Measurements from ENCODE around the gene GIMAP2. TPM values are rescaled to one million over a fixed set of nuclear protein-coding genes. Genes with fewer than 3 reads are reported as not detected.

The GIMAP2 gene
- 10 to 100 TPM; 42.2 to 42.7 TPM for total RNA-seq

DNA sequence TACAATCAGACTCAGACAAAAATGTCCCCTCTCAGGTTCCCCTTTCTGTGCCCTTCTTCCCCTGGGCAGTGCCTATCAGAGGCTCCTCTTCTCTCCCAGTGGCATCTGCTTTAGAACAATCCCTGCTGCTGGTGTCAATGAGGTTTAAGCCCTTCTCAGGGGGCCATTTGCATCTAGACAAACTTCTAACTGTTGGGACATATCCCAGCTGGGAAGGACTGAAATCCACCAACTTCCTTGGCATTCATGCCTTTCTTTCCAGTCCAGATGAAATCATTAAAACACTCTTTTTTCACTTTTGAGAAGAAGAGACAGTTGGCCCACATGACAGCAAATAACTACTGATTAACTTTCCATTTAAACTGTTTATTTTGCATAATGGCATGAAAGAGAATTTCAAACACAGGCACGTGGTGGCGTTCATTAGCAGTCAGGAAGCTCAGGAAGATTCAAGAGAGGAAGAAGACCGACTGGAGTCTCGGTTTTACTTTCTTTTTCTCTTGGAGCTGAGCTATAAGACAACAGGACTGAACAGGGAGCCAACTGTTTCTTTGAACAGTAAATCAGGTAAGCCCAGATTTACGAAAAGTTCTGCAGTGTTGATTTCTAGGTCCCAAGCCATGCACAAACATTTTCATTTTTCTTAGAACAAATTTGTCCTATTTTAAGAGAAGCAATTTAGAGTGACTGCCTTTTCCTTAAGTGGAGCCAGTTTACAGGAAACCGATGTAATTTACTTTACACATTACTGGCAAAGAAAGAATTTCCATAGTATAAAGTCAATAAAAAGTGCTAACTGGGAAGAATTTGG is at the start of gene GIMAP2:
GIMAP2 (plus strand) TSS at position 488 of the 811 bp plus-strand sequence. CDS start 1,354 bp downstream, outside the sequence.
- ChIA-PET CTCF (interaction anchor here (0.7 to 2.8 kb wide), 14 partner anchors 16 to 237 kb away, joined by 3 to 9 read pairs (median 4); partner anchors contain the start of genes GIMAP1 and GIMAP6), POLR2A (interaction anchor here (0.6 to 3.6 kb wide), 14 partner anchors 10 to 236 kb away, joined by 3 to 21 read pairs (median 4); partner anchors contain the start of genes GIMAP1 and GIMAP5)
- no peaks in the 10 kb centered on the region for H3K27me3 Mint-ChIP-seq
- peak; percentile 80 for ATAC-seq
- intact Hi-C loops (cut with micrococcal nuclease) = loop anchor here (5.0 kb wide), 1 partner anchor 47 kb away; no protein-coding TSS in a partner anchor
- H3K4me1 Mint-ChIP-seq (ENCODE audit: low read depth) = peaks cover 75% of the 10 kb centered on the region
- TF ChIP-seq, protein P1, sequence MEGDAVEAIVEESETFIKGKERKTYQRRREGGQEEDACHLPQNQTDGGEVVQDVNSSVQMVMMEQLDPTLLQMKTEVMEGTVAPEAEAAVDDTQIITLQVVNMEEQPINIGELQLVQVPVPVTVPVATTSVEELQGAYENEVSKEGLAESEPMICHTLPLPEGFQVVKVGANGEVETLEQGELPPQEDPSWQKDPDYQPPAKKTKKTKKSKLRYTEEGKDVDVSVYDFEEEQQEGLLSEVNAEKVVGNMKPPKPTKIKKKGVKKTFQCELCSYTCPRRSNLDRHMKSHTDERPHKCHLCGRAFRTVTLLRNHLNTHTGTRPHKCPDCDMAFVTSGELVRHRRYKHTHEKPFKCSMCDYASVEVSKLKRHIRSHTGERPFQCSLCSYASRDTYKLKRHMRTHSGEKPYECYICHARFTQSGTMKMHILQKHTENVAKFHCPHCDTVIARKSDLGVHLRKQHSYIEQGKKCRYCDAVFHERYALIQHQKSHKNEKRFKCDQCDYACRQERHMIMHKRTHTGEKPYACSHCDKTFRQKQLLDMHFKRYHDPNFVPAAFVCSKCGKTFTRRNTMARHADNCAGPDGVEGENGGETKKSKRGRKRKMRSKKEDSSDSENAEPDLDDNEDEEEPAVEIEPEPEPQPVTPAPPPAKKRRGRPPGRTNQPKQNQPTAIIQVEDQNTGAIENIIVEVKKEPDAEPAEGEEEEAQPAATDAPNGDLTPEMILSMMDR (IDR thresholded peaks at IDR 0.05) = no peak
- peak; percentile 49 for DNase-seq
- H3K4me3 Mint-ChIP-seq = peak within 1 kb of the TSS; percentile 96
- H3K27ac Mint-ChIP-seq = peak within 1 kb of the TSS; percentile 100
- H3K9me3 Mint-ChIP-seq = peaks cover 25% of the 10 kb centered on the region
- H3K36me3 Mint-ChIP-seq (ENCODE audit: low read depth) = peaks cover 73% of the 10 kb centered on the region

DNA sequence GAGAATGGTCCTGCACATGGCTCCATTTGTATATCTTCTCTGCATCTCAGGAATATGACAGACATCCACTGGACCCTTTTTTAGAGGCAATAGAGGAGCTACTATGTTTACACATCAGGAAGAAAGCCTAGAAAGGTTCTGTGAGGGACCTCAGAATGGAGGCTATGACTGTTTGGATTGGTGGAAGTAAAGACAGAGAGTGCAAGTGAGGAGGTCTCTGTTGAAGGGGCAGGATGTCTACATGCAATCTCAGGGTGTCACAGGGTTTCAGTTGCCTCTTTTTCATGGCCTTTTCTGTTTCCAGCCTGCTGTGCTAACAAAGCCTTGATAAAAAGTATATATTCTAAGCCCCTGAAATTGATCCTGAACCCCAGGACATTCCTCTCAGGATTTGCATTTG is 43.7 kb upstream of the GIMAP2 start:
- ChIA-PET CTCF (interaction anchor here (0.8 to 1.7 kb wide), 2 partner anchors 9 kb away, joined by 3 to 4 read pairs; partner anchors contain the start of gene GIMAP6), POLR2A (interaction anchor here (1.2 to 2.1 kb wide), 2 partner anchors 10 to 24 kb away, joined by 4 to 6 read pairs; partner anchors contain the start of gene GIMAP6)
- Mint-ChIP-seq H3K36me3 (ENCODE audit: low read depth) (peaks cover 50% of the 10 kb centered on the region), H3K9me3 (peaks cover 37% of the 10 kb centered on the region), H3K27ac (no peak overlapping the region), H3K4me3 (no peak overlapping the region), H3K27me3 (no peaks in the 10 kb centered on the region), H3K4me1 (ENCODE audit: low read depth) (peaks cover 42% of the 10 kb centered on the region)
- TF ChIP-seq, protein P1 (IDR thresholded peaks at IDR 0.05) = no peak
- DNase-seq (no peak), ATAC-seq (peak; percentile 53)
- intact Hi-C loops (cut with micrococcal nuclease) = no loop called here

DNA sequence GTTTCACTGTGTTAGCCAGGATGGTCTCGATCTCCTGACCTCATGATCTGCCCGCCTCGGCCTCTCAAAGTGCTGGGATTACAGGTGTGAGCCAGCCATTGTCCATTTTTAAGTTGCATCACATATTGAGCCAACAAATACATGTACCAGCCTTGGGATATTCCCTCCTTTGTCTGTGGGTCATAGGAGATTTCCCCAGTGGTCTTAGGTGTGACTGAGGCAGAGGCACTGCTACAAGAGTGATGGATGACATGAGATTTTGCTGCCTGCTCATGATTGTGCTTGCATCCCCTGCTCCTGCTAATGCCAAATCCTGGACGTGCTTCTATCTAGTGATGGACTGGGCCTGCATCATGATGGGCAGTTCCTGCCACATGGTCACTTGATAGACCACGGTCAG is 42.6 kb upstream of the GIMAP2 start:
- H3K27ac Mint-ChIP-seq = no peak overlapping the region
- H3K4me1 Mint-ChIP-seq (ENCODE audit: low read depth) = peaks cover 38% of the 10 kb centered on the region

DNA sequence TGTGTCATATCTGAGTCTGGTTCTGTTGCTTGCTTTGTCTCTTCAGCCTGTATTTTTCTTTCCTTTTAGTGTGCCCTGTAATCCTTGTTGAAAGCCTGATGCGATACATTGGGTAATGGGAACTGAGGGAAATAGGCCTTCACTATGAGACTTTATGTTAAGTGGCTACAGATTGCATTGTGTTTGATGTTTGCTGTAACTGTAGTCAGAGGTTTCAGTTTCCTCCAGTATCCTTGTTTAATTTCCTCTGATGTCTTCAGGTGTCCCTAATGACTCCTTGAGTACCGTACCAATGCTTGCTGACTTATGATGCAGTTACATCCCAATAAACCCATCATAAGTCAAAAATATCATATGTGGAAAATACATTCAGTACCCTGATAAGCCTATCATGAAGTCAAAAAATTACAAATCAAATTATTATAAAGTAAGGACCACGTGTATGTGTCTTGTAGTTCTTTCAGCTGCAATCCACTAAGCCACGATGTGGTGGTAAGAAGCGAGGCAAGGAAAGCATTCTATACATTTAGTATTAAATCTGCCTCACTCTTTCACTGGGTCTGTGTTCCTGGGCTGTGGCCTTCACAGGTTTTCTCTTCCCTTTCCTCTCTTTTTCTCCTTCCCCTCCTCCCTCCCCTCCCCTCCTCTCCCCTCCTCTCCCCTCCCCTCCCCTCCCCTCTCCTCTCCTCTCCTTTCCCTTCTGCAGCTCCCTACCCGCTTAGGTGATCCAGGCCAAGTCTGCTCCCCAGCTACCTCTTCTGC is 40.1 kb upstream of the GIMAP2 start:
- no peaks in the 10 kb centered on the region for H3K27me3 Mint-ChIP-seq
- H3K4me1 Mint-ChIP-seq (ENCODE audit: low read depth) = peaks cover 49% of the 10 kb centered on the region
- DNase-seq = no peak
- intact Hi-C loops (cut with micrococcal nuclease) = no loop called here
- peak overlapping the region; percentile 64 for H3K27ac Mint-ChIP-seq
- no peak overlapping the region for H3K4me3 Mint-ChIP-seq
- peaks cover 22% of the 10 kb centered on the region for H3K9me3 Mint-ChIP-seq
- TF ChIP-seq, protein P1 (IDR thresholded peaks at IDR 0.05) = no peak
- CTCF ChIA-PET = interaction anchor here (1.0 kb wide), 1 partner anchor 9 kb away, joined by 3 read pairs; no protein-coding TSS in a partner anchor
- peak; percentile 20 for ATAC-seq
- POLR2A ChIA-PET = interaction anchor here (1.0 kb wide), 1 partner anchor 23 kb away, joined by 3 read pairs; no protein-coding TSS in a partner anchor
- H3K36me3 Mint-ChIP-seq (ENCODE audit: low read depth) = peaks cover 38% of the 10 kb centered on the region

More for the DNA sequence above, 42.6 kb upstream of the GIMAP2 start:
- no peak for ATAC-seq
- no peak for DNase-seq
- POLR2A ChIA-PET = interaction anchor here (0.7 kb wide), 1 partner anchor 58 kb away, joined by 3 read pairs; no protein-coding TSS in a partner anchor
- no peaks in the 10 kb centered on the region for H3K27me3 Mint-ChIP-seq
- TF ChIP-seq, protein P1 (IDR thresholded peaks at IDR 0.05) = no peak
- peaks cover 40% of the 10 kb centered on the region for H3K36me3 Mint-ChIP-seq (ENCODE audit: low read depth)
- intact Hi-C loops (cut with micrococcal nuclease) = no loop called here
- CTCF ChIA-PET = no interaction called here
- H3K9me3 Mint-ChIP-seq = peaks cover 28% of the 10 kb centered on the region
- no peak overlapping the region for H3K4me3 Mint-ChIP-seq
